Type B pancreatic cell (in vitro differentiated cells): ENCODE measurements around the gene TPX2. TPM values are rescaled to one million over a fixed set of nuclear protein-coding genes. Genes with fewer than 3 reads are reported as not detected.
A peak's percentile ranks its signal among the peaks of the same experiment; 100 is the strongest.
"Not testable (repeated sequence)": the region's sequence is repeated elsewhere in the genome, so short reads cannot be mapped to it uniquely, and the experiment has no call there.

Source experiments
- DNase-seq: peaks from one replicate; pipeline ENCODE4 v3.0.0; 2021; ENCODE audit warnings: mixed read lengths; ENCODE audit not compliant: unreplicated experiment; ENCODE audit errors: extremely low spot score
- H3K27ac Mint-ChIP-seq: 2 replicates; pipeline ENCODE4 v1.8.0; 2021; ENCODE audit warnings: mild to moderate bottlenecking, mixed read lengths
- H3K27me3 Mint-ChIP-seq: 2 replicates; pipeline ENCODE4 v1.8.0; 2021; ENCODE audit warnings: mixed read lengths
- H3K36me3 Mint-ChIP-seq: 2 replicates; pipeline ENCODE4 v1.8.0; 2021; ENCODE audit warnings: mixed read lengths
- H3K4me1 Mint-ChIP-seq: one replicate; pipeline ENCODE4 v1.8.0; 2021; ENCODE audit warnings: mixed read lengths; ENCODE audit not compliant: unreplicated experiment
- H3K4me3 Mint-ChIP-seq: 2 replicates; pipeline ENCODE4 v1.8.0; 2021; ENCODE audit warnings: mild to moderate bottlenecking, mixed read lengths
- H3K9me3 Mint-ChIP-seq: 2 replicates; pipeline ENCODE4 v1.8.0; 2021; ENCODE audit warnings: mixed read lengths
- CTCF ChIP-seq: fragments of 200-600 bp; sonication (generic); conservative IDR thresholded peaks from 2 replicates; pipeline ENCODE4 v1.5.0; 2021; ENCODE audit warnings: antibody characterized with exemption, mild to moderate bottlenecking
- total RNA-seq: library from RNA; stranded (reverse); gene quantifications from 2 replicates; pipeline ENCODE4 v1.2.1, GENCODE V29; 2021; ENCODE audit warnings: low replicate concordance

TPX2 gene
- total RNA-seq, 1 donor from 2014 or later = 130 TPM

DNA sequence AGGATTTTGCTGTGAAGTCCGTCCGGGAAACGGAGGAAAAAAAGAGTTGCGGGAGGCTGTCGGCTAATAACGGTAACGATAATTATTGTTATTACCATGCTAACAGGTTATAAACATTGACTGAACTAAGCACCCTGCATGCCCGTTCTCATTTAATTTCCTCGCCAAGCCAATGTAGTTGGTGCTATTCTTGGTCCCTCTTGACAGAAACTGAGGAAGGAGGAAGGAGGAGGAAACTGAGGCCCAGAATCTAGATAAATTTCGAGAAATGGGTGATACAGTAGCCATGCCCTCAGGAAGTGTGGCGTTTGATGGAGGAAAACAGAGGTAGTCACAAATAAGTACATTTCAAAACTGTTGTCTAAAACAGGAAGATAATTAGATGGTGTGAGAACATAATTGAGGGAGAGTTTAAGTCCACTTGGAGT, 474 bp downstream of the TPX2 start:
- Mint-ChIP-seq H3K36me3 (peaks cover 3% of the 10 kb centered on the region), H3K4me3 (no peak overlapping the region), H3K27ac (no peak overlapping the region), H3K9me3 (no peaks in the 10 kb centered on the region), H3K4me1 (no peaks in the 10 kb centered on the region), H3K27me3 (no peaks in the 10 kb centered on the region)
- no peak for TF ChIP-seq CTCF
- DNase-seq = no peak

DNA sequence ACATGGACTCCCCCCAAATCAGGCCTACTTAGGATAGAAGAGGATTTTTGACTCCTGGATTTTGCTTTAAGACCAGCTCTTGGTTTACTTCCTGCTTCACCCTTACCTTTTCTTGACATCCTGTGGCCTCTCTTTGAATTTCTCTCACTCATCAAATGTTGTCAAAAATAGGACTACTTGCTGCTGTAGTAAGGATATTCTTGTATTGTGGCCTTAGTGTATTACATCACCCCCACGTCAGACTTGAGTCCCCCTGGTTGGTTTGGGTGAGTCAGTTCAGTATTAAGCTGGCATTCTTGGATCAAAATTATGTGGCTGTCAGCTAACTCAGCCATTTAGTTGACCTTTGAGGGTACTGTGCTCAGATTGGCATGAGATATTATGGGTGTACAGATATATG, 1.1 kb downstream of the TPX2 start:
- no peak for TF ChIP-seq CTCF
- H3K27ac Mint-ChIP-seq = no peak overlapping the region
- H3K4me1 Mint-ChIP-seq = no peaks in the 10 kb centered on the region
- H3K9me3 Mint-ChIP-seq = no peaks in the 10 kb centered on the region
- H3K27me3 Mint-ChIP-seq = no peaks in the 10 kb centered on the region
- no peak overlapping the region for H3K4me3 Mint-ChIP-seq
- no peak for DNase-seq
- H3K36me3 Mint-ChIP-seq = peaks cover 5% of the 10 kb centered on the region

GRCh38 chr20:31740656-31741323, 1.7 kb downstream of the TPX2 start:
- H3K4me3 Mint-ChIP-seq = no peak overlapping the region
- TF ChIP-seq CTCF = no peak
- no peak for DNase-seq
- peaks cover 3% of the 10 kb centered on the region for H3K4me1 Mint-ChIP-seq
- peaks cover 9% of the 10 kb centered on the region for H3K36me3 Mint-ChIP-seq
- H3K27ac Mint-ChIP-seq = no peak overlapping the region
- H3K27me3 Mint-ChIP-seq = no peaks in the 10 kb centered on the region
- no peaks in the 10 kb centered on the region for H3K9me3 Mint-ChIP-seq

- Mint-ChIP-seq H3K27ac (peak overlapping the region; percentile 75), H3K4me3 (peak overlapping the region; percentile 32), H3K27me3 (no peaks in the 10 kb centered on the region), H3K4me1 (peaks cover 33% of the 10 kb centered on the region), H3K36me3 (peaks cover 30% of the 10 kb centered on the region), H3K9me3 (no peaks in the 10 kb centered on the region)
- DNase-seq = no peak
- no peak for TF ChIP-seq CTCF
These were observed 7.2 kb downstream of the TPX2 start for GRCh38 chr20:31746068-31746878.

DNA sequence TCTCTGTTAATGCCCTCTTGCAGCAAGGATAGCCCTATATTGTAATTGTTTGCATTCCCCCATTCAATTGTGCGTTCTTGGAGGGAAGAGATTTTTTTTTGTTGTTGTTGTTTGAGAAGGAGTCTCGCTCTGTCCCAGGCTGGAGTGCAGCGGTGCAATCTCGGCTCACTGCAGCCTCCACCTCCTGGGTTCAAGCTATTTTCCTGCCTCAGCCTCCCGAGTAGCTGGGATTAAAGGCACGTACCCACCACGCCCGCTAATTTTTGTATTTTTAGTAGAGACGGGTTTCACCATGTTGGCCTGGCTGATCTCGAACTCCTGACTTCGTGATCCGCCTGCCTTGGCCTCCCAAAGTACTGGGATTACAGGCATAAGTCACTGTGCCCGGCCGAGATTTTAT, 7.9 kb downstream of the TPX2 start:
- not testable (repeated sequence) for H3K9me3 Mint-ChIP-seq, H3K27me3 Mint-ChIP-seq, DNase-seq
- H3K36me3 Mint-ChIP-seq = peaks cover 32% of the 10 kb centered on the region
- H3K4me1 Mint-ChIP-seq = peaks cover 34% of the 10 kb centered on the region
- peak overlapping the region; percentile 75 for H3K27ac Mint-ChIP-seq
- peak overlapping the region; percentile 32 for H3K4me3 Mint-ChIP-seq

DNA sequence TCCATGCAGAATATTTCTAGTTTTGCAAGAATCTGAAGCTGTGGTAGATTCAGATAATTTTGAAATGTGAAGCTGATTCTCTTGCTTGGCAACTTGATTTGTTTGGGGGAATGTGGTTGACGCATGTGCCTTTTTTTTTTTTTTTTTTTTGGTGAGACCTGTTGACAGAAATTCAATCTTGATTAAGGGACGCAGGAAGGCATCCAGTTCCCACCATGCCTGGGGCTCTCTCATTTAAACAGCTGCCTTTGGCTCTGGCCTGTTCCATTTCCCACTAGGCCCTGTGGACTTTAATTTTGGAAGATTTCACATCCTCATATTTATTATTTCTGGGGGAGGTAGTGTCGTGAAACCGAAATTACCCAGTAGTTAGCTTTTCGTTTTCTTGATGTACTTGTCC, 8.6 kb downstream of the TPX2 start:
- H3K9me3 Mint-ChIP-seq = no peaks in the 10 kb centered on the region
- DNase-seq = no peak
- peak overlapping the region; percentile 75 for H3K27ac Mint-ChIP-seq
- H3K27me3 Mint-ChIP-seq = no peaks in the 10 kb centered on the region
- H3K4me1 Mint-ChIP-seq = peaks cover 34% of the 10 kb centered on the region
- H3K36me3 Mint-ChIP-seq = peaks cover 33% of the 10 kb centered on the region
- TF ChIP-seq CTCF = no peak
- peak overlapping the region; percentile 64 for H3K4me3 Mint-ChIP-seq
